ENCODE data around the gene SLC1A4.

SLC1A4 gene

DNA sequence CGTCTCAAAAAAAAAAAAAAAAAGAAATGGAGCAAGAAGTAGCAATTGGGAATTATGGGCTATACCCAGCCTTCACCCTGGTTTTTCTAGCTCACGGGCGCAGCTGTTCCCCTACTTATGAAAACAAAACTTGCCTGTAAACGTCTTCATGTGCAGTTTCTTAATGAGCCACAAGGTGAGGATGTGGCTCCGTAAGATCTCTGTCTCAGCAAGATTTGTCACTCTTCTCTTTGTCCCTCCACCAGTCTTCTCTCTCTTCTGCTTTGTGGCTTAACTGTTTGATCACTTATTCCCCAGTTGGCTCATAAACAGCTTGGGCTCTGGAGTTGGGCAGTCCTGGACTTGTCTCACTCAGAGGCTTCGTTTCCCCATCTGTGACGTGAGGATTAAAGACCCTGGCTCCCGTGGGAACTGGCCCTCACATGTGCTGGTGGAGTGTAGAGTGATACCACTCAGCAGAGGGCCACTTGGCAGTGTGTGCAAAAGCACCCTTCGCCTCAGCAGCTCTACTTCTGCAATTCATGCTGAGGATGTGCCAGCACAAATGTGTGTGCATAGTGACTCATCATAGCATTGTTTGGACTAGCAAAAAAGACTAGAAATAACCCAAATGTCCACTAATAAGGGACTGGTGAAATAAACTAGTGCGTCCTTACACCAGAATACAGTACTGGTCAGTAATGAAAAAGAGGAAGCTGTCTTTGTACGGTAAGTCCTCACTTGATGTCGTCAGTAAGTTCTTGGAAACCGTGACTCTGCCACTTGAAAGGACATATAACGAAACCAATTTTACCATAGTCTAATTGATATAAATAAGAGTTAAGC is 75.7 kb downstream of the SLC1A4 start:
- Histone ChIP-seq H3K4me3 (ENCODE audit: low read depth, low read length) (no peak overlapping the region), H3K27me3 (ENCODE audit: insufficient read depth, low read depth, severe bottlenecking) (no peaks in the 10 kb centered on the region), H3K9me3 (ENCODE audit: severe bottlenecking) (no peaks in the 10 kb centered on the region), H3K36me3 (peaks cover 9% of the 10 kb centered on the region), H3K27ac (peak overlapping the region; percentile 69)
- TF ChIP-seq, protein P1, sequence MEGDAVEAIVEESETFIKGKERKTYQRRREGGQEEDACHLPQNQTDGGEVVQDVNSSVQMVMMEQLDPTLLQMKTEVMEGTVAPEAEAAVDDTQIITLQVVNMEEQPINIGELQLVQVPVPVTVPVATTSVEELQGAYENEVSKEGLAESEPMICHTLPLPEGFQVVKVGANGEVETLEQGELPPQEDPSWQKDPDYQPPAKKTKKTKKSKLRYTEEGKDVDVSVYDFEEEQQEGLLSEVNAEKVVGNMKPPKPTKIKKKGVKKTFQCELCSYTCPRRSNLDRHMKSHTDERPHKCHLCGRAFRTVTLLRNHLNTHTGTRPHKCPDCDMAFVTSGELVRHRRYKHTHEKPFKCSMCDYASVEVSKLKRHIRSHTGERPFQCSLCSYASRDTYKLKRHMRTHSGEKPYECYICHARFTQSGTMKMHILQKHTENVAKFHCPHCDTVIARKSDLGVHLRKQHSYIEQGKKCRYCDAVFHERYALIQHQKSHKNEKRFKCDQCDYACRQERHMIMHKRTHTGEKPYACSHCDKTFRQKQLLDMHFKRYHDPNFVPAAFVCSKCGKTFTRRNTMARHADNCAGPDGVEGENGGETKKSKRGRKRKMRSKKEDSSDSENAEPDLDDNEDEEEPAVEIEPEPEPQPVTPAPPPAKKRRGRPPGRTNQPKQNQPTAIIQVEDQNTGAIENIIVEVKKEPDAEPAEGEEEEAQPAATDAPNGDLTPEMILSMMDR (IDR thresholded peaks at IDR 0.05; ENCODE audit: low read depth, low read length), result peak; percentile 92
- peak; percentile 90 for DNase-seq

DNA sequence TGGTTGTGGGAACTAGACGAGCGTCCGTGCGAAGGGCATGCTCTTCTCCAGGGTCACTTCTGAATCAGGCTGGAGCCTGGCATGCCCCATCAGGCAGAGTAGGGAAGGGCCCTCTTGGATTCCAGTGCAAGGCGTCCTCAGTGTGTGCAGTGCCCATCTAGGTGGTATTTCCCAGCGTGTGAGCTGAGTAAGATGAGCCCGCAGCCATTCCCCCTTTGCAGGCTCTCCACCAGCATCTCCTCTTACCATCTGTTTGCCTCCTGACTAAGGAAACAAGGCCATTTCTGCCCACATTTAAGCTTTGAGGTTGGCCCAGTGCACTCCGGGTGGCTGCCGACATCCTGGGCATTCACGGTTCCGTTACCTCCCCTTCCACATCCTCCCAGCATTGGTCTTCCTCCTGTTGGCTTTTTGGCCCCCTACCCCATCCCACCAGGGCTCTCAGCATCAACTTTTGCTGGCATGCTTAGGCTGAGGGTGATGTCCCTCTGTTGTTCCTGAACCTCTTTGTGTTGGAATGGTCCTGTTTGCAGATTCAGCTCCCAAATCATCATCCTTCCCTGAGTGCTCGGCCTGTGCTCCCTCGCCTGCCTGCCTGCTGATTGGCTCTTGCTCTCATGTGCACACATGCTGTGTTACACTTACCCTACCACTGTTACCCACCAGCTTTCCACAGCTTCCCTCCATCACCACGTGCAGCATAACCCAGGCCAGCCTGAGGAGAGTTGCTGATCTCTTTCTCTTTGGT is 78.8 kb downstream of the SLC1A4 start:
- Histone ChIP-seq H3K36me3 (peaks cover 39% of the 10 kb centered on the region), H3K4me3 (ENCODE audit: low read depth, low read length) (no peak overlapping the region), H3K27ac (no peak overlapping the region), H3K27me3 (ENCODE audit: insufficient read depth, low read depth, severe bottlenecking) (no peaks in the 10 kb centered on the region), H3K9me3 (ENCODE audit: severe bottlenecking) (no peaks in the 10 kb centered on the region)
- TF ChIP-seq, protein P1 (IDR thresholded peaks at IDR 0.05; ENCODE audit: low read depth, low read length), result no peak
- no peak for DNase-seq

DNA sequence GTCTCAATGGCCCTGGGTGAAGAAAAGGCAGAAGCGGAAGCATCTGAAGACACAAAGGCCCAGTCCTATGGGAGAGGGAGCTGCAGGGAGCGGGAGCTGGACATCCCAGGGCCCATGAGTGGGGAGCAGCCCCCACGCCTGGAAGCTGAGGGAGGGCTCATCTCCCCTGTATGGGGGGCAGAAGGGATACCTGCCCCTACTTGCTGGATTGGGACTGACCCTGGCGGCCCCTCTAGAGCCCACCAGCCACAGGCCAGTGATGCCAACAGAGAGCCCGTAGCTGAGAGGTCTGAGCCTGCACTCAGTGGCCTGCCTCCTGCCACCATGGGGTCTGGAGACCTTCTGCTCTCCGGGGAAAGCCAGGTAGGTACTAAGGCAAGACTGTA is 80.2 kb downstream of the SLC1A4 start:
- peaks cover 48% of the 10 kb centered on the region for H3K36me3 ChIP-seq
- no peaks in the 10 kb centered on the region for H3K9me3 ChIP-seq (ENCODE audit: severe bottlenecking)
- no peak for DNase-seq
- H3K27me3 ChIP-seq (ENCODE audit: insufficient read depth, low read depth, severe bottlenecking), result no peaks in the 10 kb centered on the region
- H3K4me3 ChIP-seq (ENCODE audit: low read depth, low read length), result no peak overlapping the region
- TF ChIP-seq, protein P1 (IDR thresholded peaks at IDR 0.05; ENCODE audit: low read depth, low read length), result no peak
- H3K27ac ChIP-seq, result no peak overlapping the region

DNA sequence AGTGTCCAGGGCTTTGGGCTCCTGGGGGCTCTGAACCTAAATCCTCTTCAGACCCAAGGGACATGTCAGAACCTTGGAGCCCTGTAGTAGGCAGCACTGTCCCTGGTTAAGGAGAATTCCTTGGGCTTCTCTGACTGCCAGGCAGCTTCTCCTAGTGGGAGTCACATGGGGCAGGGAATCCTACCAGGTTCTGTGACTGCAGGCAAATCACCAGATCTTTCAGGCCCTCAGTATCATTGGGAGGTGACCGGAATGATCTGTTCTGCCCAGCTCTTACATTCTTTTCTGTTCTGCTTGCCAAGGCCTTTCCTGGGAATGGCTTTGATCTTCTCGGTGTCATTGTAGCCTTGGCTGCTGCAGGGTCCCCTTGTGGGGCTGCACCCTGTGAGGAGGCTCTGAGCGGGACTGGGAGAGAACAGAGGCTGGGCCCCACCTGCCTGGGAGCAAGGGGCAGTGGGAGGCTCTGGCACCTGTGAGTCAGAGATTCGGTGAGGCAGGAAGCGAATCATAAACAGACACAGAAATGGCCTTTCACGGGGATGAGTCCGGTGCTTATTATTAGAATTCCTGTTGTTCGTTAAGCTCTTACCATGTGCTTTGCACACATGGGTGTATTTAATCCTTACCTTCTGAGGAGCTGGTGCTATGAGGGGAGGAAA is 81.1 kb downstream of the SLC1A4 start:
- Histone ChIP-seq H3K36me3 (peaks cover 53% of the 10 kb centered on the region), H3K27me3 (ENCODE audit: insufficient read depth, low read depth, severe bottlenecking) (no peaks in the 10 kb centered on the region), H3K9me3 (ENCODE audit: severe bottlenecking) (no peaks in the 10 kb centered on the region), H3K27ac (no peak overlapping the region), H3K4me3 (ENCODE audit: low read depth, low read length) (no peak overlapping the region)
- TF ChIP-seq, protein P1 (IDR thresholded peaks at IDR 0.05; ENCODE audit: low read depth, low read length), result peak; percentile 34; the same call in 1 of the 2 replicates
- DNase-seq, result no peak

DNA sequence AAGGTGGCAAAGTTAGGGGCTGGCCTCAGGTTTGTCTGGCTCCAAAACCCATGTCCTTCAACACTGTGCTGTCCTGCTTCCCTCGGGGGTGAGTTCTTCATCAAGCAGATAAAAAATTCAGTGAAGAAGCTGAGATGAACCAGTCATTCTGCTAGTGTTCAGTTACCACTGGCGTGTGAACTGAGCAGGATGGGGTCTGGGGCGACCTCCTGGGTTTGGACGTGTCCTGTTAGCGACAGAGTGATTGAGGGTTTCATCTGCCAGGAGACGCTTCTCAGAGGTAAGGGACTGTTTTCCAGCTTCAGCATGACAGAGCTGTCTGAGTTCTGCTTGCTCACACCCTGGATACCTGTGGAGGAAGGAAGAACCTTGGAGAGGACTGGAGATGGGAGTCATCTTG is 81.7 kb downstream of the SLC1A4 start:
- no peak overlapping the region for H3K27ac ChIP-seq
- TF ChIP-seq, protein P1 (IDR thresholded peaks at IDR 0.05; ENCODE audit: low read depth, low read length), result no peak
- H3K36me3 ChIP-seq, result peaks cover 53% of the 10 kb centered on the region
- no peaks in the 10 kb centered on the region for H3K27me3 ChIP-seq (ENCODE audit: insufficient read depth, low read depth, severe bottlenecking)
- H3K4me3 ChIP-seq (ENCODE audit: low read depth, low read length), result no peak overlapping the region
- no peaks in the 10 kb centered on the region for H3K9me3 ChIP-seq (ENCODE audit: severe bottlenecking)
- no peak for DNase-seq

All from WERI-Rb-1 (cell line).